ENCODE data around the gene PMP22. TPM values are rescaled to one million over a fixed set of nuclear protein-coding genes. Genes with fewer than 3 reads are reported as not detected.

PMP22 gene
- total RNA-seq, 1 experiment from 2014 or later: 28.7 TPM

DNA sequence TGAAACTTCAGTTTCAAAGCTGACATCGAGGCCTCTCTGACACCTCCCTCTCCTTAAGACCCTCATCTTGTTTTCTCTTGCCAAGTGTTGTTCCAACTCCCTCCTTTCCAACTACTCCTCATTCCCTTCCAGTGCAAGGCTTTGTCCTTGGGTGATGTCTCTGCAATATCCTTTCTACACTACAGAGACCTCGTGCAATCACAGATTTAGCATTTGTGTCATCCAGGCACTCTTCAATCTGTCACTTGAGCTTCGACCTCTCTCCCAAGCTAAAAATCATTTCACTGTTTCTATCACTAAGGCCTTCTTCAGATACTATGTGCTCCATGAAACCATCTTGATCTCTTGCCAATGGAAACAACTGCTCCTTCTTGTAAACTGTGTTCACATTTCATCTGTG lies 44.7 kb upstream of the PMP22 start:
- Histone ChIP-seq H3K27me3 (ENCODE audit: insufficient read depth, low read length) (peaks cover 20% of the 10 kb centered on the region; the same call in 1 of the 2 replicates), H3K9me2 (ENCODE audit: insufficient read depth) (no peaks in the 10 kb centered on the region), H4K20me1 (ENCODE audit: insufficient read depth) (no peaks in the 10 kb centered on the region), H3K36me3 (ENCODE audit: control insufficient read depth in 1 of 2, insufficient read depth in 2 of 2, low read length in 2 of 2) (no peaks in the 10 kb centered on the region), H3K4me2 (ENCODE audit: low read length) (no peak overlapping the region), H3K79me2 (ENCODE audit: insufficient read depth, low read length) (no peaks in the 10 kb centered on the region), H3K4me1 (ENCODE audit: control insufficient read depth in 1 of 2, insufficient read depth in 2 of 2, low read length in 2 of 2) (no peaks in the 10 kb centered on the region), H3K27ac (ENCODE audit: low read depth, low read length) (no peak overlapping the region), H3K9ac (ENCODE audit: low read length) (no peak overlapping the region), H3K9me3 (ENCODE audit: control insufficient read depth in 1 of 2, insufficient read depth in 1 of 2, low read depth in 1 of 2, low read length in 2 of 2) (no peaks in the 10 kb centered on the region), H2AFZ (ENCODE audit: low read depth, low read length, poor library complexity, severe bottlenecking) (no peak overlapping the region), H3K4me3 (replicated peaks in 1 of 2; ENCODE audit: low read depth in 1 of 2, low read length in 2 of 2) (no peak overlapping the region)
- intact Hi-C loops (cut with micrococcal nuclease): no loop called here
- BruUV-seq (replicated peaks): no TSS peak
- RAD21 ChIA-PET (ENCODE audit: low non-redundant PET in 1 of 2, low total read pairs in 2 of 2, uncharacterized antibody in 2 of 2, unreplicated experiment in 2 of 2): no interaction called here
- POLR2A ChIA-PET: no interaction called here
- CTCF ChIA-PET: no interaction called here
- no peak for DNase-seq (ENCODE audit: low read depth, low spot score)
- TF ChIP-seq JUND (IDR thresholded peaks at IDR 0.05) (no peak), FOSL1 (IDR thresholded peaks at IDR 0.05; ENCODE audit: low read depth) (no peak), EZH2 (IDR thresholded peaks at IDR 0.05) (no peak), EGR1 (IDR thresholded peaks at IDR 0.05; ENCODE audit: low read depth) (no peak), TCF7L2 (IDR thresholded peaks at IDR 0.05; ENCODE audit: borderline replicate concordance, extremely low read depth, insufficient read depth, insufficient read length) (no peak), SP1 (IDR thresholded peaks at IDR 0.05; ENCODE audit: low read depth) (no peak), CEBPB (IDR thresholded peaks at IDR 0.05; ENCODE audit: low read depth) (no peak)
- TF ChIP-seq, protein P1, sequence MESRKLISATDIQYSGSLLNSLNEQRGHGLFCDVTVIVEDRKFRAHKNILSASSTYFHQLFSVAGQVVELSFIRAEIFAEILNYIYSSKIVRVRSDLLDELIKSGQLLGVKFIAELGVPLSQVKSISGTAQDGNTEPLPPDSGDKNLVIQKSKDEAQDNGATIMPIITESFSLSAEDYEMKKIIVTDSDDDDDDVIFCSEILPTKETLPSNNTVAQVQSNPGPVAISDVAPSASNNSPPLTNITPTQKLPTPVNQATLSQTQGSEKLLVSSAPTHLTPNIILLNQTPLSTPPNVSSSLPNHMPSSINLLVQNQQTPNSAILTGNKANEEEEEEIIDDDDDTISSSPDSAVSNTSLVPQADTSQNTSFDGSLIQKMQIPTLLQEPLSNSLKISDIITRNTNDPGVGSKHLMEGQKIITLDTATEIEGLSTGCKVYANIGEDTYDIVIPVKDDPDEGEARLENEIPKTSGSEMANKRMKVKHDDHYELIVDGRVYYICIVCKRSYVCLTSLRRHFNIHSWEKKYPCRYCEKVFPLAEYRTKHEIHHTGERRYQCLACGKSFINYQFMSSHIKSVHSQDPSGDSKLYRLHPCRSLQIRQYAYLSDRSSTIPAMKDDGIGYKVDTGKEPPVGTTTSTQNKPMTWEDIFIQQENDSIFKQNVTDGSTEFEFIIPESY (IDR thresholded peaks at IDR 0.05; ENCODE audit: extremely low read depth, insufficient replicate concordance, low read length): no peak
- TF ChIP-seq, protein P2, sequence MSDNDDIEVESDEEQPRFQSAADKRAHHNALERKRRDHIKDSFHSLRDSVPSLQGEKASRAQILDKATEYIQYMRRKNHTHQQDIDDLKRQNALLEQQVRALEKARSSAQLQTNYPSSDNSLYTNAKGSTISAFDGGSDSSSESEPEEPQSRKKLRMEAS (IDR thresholded peaks at IDR 0.05): no peak
- ATAC-seq: no peak

DNA sequence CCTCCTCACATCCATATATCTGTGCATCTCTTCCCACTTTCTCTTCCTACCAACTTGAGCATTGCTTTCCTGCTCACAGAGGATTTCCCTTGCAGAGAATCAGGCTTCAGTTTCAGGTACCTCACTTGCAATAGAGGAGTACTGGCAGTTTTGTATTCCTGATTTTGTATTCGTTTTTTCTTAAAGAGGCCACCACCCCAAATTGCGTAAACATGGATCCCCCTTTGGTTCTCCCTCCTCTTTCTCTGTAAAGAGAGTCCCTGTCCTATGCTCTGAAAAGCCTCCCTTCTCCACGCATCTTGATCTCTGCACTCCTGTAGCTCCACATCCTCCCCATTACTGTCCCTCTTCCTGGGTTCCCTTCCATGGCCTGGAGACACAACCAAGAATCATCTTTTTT lies 44.1 kb upstream of the PMP22 start:
- DNase-seq (ENCODE audit: low read depth, low spot score): no peak
- ChIA-PET CTCF (no interaction called here), POLR2A (no interaction called here), RAD21 (ENCODE audit: low non-redundant PET in 1 of 2, low total read pairs in 2 of 2, uncharacterized antibody in 2 of 2, unreplicated experiment in 2 of 2) (no interaction called here)
- Histone ChIP-seq H3K27me3 (ENCODE audit: insufficient read depth, low read length) (peaks cover 14% of the 10 kb centered on the region; the same call in 1 of the 2 replicates), H3K4me2 (ENCODE audit: low read length) (no peak overlapping the region), H3K36me3 (ENCODE audit: control insufficient read depth in 1 of 2, insufficient read depth in 2 of 2, low read length in 2 of 2) (no peaks in the 10 kb centered on the region), H3K9me3 (ENCODE audit: control insufficient read depth in 1 of 2, insufficient read depth in 1 of 2, low read depth in 1 of 2, low read length in 2 of 2) (no peaks in the 10 kb centered on the region), H3K27ac (ENCODE audit: low read depth, low read length) (no peak overlapping the region), H3K9ac (ENCODE audit: low read length) (no peak overlapping the region), H3K9me2 (ENCODE audit: insufficient read depth) (no peaks in the 10 kb centered on the region), H3K4me3 (replicated peaks in 1 of 2; ENCODE audit: low read depth in 1 of 2, low read length in 2 of 2) (no peak overlapping the region), H2AFZ (ENCODE audit: low read depth, low read length, poor library complexity, severe bottlenecking) (no peak overlapping the region), H4K20me1 (ENCODE audit: insufficient read depth) (no peaks in the 10 kb centered on the region), H3K79me2 (ENCODE audit: insufficient read depth, low read length) (no peaks in the 10 kb centered on the region), H3K4me1 (ENCODE audit: control insufficient read depth in 1 of 2, insufficient read depth in 2 of 2, low read length in 2 of 2) (no peaks in the 10 kb centered on the region)
- no peak for ATAC-seq
- BruUV-seq (replicated peaks): no TSS peak
- intact Hi-C loops (cut with micrococcal nuclease): no loop called here
- TF ChIP-seq, protein P3, sequence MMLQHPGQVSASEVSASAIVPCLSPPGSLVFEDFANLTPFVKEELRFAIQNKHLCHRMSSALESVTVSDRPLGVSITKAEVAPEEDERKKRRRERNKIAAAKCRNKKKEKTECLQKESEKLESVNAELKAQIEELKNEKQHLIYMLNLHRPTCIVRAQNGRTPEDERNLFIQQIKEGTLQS (IDR thresholded peaks at IDR 0.05): no peak
- TF ChIP-seq RAD21 (IDR thresholded peaks at IDR 0.05; ENCODE audit: low read depth): no peak

All from HCT116 (cell line).